ENCODE measurements around the gene RPP30.

The RPP30 gene

DNA sequence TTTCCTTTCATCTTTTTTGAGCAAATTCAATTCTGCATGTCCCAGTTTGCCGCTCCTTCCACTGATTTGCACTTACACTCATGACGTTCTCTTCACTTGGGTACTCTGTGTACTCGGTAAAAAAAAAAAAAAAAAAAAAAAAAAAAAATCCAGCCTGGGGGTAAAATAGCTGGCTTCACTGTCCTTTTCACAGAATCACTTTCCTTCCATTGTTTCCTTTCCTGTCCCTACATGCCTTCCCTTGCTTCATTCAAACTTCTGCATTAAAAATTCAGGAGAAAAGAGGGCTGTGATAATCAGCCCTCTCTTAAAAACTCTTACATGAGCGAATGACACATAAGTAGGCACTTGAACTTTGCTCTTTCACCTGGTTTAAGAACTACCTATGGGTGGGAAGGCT, 40.4 kb downstream of the RPP30 start:
- no peak overlapping the region for H3K4me3 ChIP-seq (ENCODE audit: low read length)
- no peak overlapping the region for H3K9ac ChIP-seq (ENCODE audit: low read length)
- H3K4me1 ChIP-seq (ENCODE audit: control insufficient read depth, insufficient read depth, low read length), result no peaks in the 10 kb centered on the region
- H3K36me3 ChIP-seq (ENCODE audit: control insufficient read depth, insufficient read depth, low read length), result no peaks in the 10 kb centered on the region
- no peaks in the 10 kb centered on the region for H3K9me3 ChIP-seq (ENCODE audit: control insufficient read depth, low read length)
- no peaks in the 10 kb centered on the region for H3K27me3 ChIP-seq (ENCODE audit: control insufficient read depth, insufficient read depth, low read length)

DNA sequence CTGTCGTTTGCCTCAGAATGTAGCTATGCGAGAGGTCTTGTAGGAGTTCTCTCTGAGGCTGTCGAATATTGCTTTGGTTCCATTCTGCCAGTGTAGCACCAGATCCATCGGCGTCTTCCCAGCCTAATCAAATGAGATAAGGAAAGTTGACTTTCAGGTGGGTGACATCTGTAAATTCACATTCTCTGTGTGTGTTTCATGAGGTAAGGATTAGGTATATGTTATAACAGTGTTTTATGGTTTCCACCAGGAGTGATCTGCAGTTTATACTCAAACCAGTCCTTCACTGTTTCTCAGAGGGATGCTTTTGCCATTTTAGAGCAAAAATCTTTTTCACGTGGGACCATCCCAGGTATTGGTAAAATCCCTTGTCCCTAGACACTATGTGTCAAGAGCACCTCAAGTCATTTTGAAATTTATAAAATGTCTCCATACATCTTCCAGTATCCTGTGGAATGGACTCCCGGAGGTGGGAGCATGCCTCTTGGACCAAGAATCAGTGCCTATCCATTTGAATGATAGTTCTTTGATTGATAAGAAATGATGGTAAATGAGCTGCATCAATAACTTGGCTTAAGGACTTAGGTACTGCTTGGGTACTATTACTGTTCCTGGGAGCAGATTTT, 41.2 kb downstream of the RPP30 start:
- no peaks in the 10 kb centered on the region for H3K9me3 ChIP-seq (ENCODE audit: control insufficient read depth, low read length)
- no peaks in the 10 kb centered on the region for H3K4me1 ChIP-seq (ENCODE audit: control insufficient read depth, insufficient read depth, low read length)
- no peak overlapping the region for H3K4me3 ChIP-seq (ENCODE audit: low read length)

DNA sequence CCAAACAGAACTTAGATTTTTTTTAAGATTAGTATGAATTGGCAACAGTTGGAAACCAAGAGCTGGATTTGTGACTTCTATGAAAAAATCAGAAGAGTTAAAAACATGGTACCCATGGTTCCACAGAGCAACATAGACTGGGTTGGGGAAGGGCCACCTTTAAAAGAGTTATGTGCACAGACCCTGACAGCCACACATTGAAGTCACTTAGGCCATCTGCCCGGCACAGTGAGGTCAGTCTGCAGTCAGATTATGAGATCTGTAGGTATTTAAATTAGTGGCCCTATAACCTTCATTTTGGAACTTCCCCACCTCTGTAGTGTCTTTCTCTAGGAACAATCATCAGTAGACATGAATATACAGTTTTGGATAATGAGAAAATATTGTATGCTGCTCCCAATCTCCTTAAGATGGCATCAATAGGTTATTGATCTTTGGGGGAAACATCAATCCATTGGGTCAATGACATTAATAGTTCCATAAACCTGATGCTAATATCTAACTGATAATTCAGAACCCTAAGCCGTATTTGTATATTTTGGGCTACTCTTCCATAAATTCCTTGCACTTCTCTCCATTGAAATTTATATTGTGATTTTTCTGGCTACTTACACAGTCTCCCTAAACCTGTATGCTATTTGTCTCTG, 42.1 kb downstream of the RPP30 start:
- Histone ChIP-seq H3K9ac (ENCODE audit: low read length) (no peak overlapping the region), H3K36me3 (ENCODE audit: control insufficient read depth, insufficient read depth, low read length) (no peaks in the 10 kb centered on the region), H3K27me3 (ENCODE audit: control insufficient read depth, insufficient read depth, low read length) (no peaks in the 10 kb centered on the region), H3K9me3 (ENCODE audit: control insufficient read depth, low read length) (no peaks in the 10 kb centered on the region), H3K4me1 (ENCODE audit: control insufficient read depth, insufficient read depth, low read length) (no peaks in the 10 kb centered on the region), H3K4me3 (ENCODE audit: low read length) (no peak overlapping the region)

More for the DNA sequence above, 41.2 kb downstream of the RPP30 start:
- no peak overlapping the region for H3K9ac ChIP-seq (ENCODE audit: low read length)
- no peaks in the 10 kb centered on the region for H3K36me3 ChIP-seq (ENCODE audit: control insufficient read depth, insufficient read depth, low read length)
- H3K27me3 ChIP-seq (ENCODE audit: control insufficient read depth, insufficient read depth, low read length), result no peaks in the 10 kb centered on the region

DNA sequence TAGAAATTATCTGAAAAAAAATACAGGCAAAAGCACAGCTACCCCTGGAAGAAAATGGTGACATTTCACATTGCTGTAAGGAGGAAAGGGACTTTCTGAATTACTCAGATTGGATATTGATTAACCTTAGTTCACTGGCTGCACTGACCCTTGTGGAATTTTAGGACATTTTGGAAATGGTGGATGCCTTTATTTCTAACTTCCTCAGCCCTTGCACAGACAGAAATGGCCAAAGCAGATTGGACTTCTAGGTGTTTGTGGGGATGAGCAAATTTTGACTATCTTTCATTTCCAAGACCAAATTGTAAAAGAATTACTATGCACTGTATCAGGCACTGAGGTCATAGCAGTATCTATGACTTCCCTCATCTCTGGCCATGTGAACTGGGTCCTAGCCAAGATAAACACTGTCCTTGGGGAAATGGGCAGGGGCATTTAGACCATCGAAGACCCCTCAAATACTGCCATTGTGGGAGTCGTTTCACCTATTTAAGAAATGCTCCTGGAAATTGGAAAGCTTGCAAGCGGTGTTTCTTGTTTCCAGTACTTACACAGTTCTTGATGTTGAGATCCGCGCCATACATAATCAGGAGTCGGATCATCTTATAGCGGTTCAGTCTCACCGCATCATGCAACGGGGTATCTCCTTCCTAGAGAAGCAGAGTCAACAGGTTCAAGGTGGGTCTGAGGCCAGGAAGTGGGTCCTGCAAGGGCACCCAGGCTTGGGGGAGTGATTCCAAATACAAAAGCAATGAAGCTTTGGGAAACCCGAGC, 43.4 kb downstream of the RPP30 start:
- Histone ChIP-seq H3K9me3 (ENCODE audit: control insufficient read depth, low read length) (no peaks in the 10 kb centered on the region), H3K4me3 (ENCODE audit: low read length) (no peak overlapping the region), H3K9ac (ENCODE audit: low read length) (no peak overlapping the region)

DNA sequence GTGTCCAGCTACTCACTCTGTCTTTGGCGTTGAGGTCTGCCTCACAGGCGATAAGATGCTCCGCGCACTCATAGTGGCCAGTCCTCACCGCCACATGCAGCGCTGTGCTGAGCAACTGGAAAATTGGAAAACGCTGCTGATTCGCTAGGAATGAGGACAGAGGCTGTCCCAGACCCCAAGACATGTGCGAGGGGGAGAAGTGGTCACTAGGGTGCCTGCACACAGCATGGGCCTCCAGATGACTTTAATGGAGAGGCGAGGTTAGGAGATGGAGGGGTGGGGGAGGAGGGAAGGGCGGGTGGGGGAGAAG, 43.9 kb downstream of the RPP30 start:
- Histone ChIP-seq H3K27me3 (ENCODE audit: control insufficient read depth, insufficient read depth, low read length) (no peaks in the 10 kb centered on the region), H3K4me3 (ENCODE audit: low read length) (no peak overlapping the region), H3K4me1 (ENCODE audit: control insufficient read depth, insufficient read depth, low read length) (no peaks in the 10 kb centered on the region), H3K9me3 (ENCODE audit: control insufficient read depth, low read length) (no peaks in the 10 kb centered on the region), H3K9ac (ENCODE audit: low read length) (no peak overlapping the region), H3K36me3 (ENCODE audit: control insufficient read depth, insufficient read depth, low read length) (no peaks in the 10 kb centered on the region)

More for the DNA sequence above, 43.4 kb downstream of the RPP30 start:
- Histone ChIP-seq H3K4me1 (ENCODE audit: control insufficient read depth, insufficient read depth, low read length) (no peaks in the 10 kb centered on the region), H3K36me3 (ENCODE audit: control insufficient read depth, insufficient read depth, low read length) (no peaks in the 10 kb centered on the region), H3K27me3 (ENCODE audit: control insufficient read depth, insufficient read depth, low read length) (no peaks in the 10 kb centered on the region)

DNA sequence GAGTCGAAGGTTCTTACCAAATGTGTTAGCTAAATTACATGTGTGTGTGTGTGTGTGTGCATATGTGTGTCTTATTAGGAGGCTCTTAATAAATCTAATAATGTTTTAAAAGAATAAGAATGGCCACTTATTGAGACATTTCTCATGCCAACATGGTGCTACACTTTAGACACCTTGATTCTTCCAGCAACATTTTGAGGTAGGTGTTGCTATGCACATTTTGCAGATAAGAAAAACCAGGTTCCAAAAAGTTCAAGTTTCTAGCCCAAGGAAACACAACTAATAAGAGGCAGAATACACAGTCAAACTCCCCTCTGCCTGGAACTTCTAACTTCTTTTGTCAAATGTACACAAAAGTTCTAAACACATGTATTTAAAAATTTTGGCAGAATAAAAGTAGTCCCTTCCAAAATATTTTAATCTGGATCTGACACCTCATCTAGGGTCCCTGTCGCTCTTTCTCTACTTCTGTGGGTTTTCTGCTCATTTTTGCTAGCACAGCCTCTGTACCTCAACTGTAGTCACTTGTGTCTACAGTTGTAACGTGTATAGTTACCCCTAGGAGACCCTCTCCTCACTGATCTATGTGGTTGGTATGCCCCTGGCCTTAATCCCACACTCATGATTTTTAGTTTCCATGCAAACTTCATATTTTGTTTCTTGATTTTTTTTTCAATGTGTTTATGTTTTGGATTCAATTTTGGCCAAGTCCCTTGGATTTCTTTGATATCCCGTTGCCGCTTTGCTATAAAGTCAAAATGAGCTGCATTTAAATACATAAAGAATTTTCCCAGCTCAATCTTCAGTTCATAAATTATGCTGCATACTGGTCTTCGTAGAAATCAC, 44.8 kb downstream of the RPP30 start:
- Histone ChIP-seq H3K36me3 (ENCODE audit: control insufficient read depth, insufficient read depth, low read length) (no peaks in the 10 kb centered on the region), H3K9ac (ENCODE audit: low read length) (no peak overlapping the region), H3K9me3 (ENCODE audit: control insufficient read depth, low read length) (no peaks in the 10 kb centered on the region), H3K4me3 (ENCODE audit: low read length) (no peak overlapping the region), H3K27me3 (ENCODE audit: control insufficient read depth, insufficient read depth, low read length) (no peaks in the 10 kb centered on the region), H3K4me1 (ENCODE audit: control insufficient read depth, insufficient read depth, low read length) (no peaks in the 10 kb centered on the region)

DNA sequence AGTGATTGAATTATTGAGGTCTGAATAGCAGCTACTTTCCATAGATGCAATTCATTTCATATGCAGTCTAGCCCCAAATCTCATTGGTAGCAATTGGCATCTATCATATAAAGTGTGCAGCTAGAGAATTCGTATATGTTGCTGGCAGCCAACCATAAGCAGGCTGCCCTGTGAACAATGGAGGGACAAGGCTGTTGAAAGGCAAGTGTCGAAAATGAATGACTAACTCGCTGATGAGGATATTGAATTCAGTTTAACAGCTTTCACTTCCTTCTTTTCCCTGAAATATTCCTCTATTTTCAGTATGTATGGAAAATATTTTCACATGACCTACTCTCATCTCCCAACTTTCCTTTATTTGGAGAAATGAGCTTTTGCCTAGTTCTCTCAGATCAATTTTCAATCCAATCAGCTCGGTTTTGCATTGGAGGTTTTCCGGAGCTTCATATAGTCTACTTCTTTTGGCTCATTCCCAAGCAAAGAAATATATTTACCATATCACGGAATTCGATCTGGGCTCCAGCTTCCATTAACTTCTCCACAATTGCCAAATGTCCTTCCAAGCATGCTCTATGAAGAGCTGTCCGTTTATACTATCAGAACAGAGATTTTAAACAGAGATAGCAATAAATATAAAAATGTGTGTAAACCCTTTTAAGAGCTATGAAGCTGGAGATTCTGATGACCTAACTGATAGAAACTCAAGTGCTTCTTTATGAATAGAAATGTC, 45.6 kb downstream of the RPP30 start:
- Histone ChIP-seq H3K27me3 (ENCODE audit: control insufficient read depth, insufficient read depth, low read length) (no peaks in the 10 kb centered on the region), H3K9ac (ENCODE audit: low read length) (no peak overlapping the region), H3K4me1 (ENCODE audit: control insufficient read depth, insufficient read depth, low read length) (no peaks in the 10 kb centered on the region), H3K36me3 (ENCODE audit: control insufficient read depth, insufficient read depth, low read length) (no peaks in the 10 kb centered on the region), H3K9me3 (ENCODE audit: control insufficient read depth, low read length) (no peaks in the 10 kb centered on the region), H3K4me3 (ENCODE audit: low read length) (no peak overlapping the region)

DNA sequence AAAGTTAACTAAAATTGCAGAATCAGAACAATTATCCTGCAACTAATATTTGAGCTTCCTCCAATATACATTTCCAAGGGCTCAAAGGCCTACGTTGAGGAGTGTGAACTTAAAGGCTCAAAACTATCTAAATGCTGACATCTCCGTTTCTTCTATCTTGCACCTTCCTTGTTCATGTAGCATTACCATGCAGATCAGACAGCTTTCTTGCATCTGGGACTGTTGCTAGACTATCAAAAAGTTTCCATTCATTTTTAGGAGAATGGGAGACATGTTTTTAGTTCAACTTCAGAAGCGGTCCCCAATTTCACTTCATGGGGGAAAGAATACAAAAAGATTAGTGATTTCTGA, 46.2 kb downstream of the RPP30 start:
- Histone ChIP-seq H3K4me3 (ENCODE audit: low read length) (no peak overlapping the region), H3K4me1 (ENCODE audit: control insufficient read depth, insufficient read depth, low read length) (no peaks in the 10 kb centered on the region), H3K9ac (ENCODE audit: low read length) (no peak overlapping the region), H3K9me3 (ENCODE audit: control insufficient read depth, low read length) (no peaks in the 10 kb centered on the region), H3K27me3 (ENCODE audit: control insufficient read depth, insufficient read depth, low read length) (no peaks in the 10 kb centered on the region), H3K36me3 (ENCODE audit: control insufficient read depth, insufficient read depth, low read length) (no peaks in the 10 kb centered on the region)

DNA sequence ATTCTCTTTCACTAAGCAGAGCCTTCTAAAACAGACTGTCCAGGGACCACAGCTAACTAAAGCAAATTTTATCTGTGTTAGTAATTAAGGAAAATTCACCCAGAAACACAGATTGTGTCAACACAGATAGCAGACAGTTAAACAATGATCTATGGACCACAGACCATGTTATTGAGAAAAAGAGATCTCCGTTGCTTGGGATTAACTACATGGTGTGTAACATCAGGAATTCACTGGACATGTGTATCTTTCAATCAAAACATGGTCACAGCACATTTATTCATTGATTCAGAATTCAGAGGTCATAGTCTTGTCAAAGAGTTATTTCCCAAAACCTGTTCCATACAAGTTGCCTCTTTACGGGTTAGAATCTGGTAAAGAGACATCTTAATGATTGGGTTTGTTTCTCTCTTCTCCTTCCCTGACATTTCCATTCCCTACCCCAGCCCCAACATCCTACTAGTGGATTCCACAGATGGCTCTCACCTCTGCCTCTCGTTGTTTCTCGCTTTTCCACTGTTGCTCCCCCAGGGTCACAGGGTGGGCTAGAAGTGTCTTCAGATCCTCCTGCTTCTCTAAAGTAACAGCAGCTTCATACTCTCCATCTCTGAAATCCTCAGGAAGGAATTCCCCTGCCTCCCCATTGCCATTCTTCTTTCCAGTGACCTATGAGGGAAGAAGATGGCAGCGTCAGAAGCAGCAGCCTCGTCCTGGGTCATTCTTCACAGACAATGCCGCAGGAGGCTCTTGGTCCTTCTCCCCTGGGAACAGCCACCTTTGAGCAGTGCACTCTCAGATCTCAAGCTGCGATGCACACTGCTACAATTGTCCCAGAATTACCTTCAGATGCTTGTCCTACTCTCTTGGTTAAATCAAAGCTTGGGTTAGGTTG, 48.2 kb downstream of the RPP30 start:
- Histone ChIP-seq H3K9me3 (ENCODE audit: control insufficient read depth, low read length) (no peaks in the 10 kb centered on the region), H3K27me3 (ENCODE audit: control insufficient read depth, insufficient read depth, low read length) (peaks cover 2% of the 10 kb centered on the region), H3K4me1 (ENCODE audit: control insufficient read depth, insufficient read depth, low read length) (no peaks in the 10 kb centered on the region), H3K36me3 (ENCODE audit: control insufficient read depth, insufficient read depth, low read length) (no peaks in the 10 kb centered on the region), H3K9ac (ENCODE audit: low read length) (no peak overlapping the region), H3K4me3 (ENCODE audit: low read length) (no peak overlapping the region)

DNA sequence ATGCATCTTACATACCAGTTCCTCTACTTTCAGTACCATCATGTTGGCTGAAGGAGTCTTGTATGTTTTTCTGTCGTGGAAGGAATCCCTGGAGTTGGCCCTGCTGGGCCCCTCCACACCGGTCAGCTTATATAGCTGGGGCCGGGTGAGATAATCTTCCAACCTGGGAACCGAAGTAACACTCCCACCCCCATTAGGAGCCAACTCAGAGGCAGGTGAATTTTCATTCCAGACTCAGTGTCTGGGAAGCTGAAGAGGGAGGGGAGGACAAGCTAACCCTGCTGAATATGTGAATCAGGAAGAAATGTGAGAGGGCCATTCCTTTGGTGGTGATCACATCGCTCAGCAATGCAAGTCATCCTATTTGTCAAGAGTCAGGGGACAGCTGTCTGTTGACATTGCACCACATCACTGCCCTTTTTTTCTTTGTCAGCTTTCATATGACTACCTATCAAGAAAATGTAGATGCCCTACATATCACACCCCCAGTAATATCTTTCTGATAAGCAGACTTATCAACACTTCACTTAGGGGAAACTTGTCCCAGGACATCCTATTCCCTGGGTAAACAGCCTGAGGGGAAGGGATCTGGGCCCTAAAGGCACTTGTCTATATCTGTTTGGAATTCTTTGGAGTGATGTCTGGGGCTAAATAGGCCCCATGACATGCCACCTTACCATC, 49.4 kb downstream of the RPP30 start, which contains the start of gene ANKRD1:
Gene ANKRD1 (minus strand): TSS at position 102 of the 681 bp plus-strand sequence. CDS start 60 bp downstream, at position 42.
- Histone ChIP-seq H3K4me1 (ENCODE audit: control insufficient read depth, insufficient read depth, low read length) (no peaks in the 10 kb centered on the region), H3K27me3 (ENCODE audit: control insufficient read depth, insufficient read depth, low read length) (peaks cover 3% of the 10 kb centered on the region), H3K4me3 (ENCODE audit: low read length) (no peak within 1 kb of the TSS), H3K36me3 (ENCODE audit: control insufficient read depth, insufficient read depth, low read length) (no peaks in the 10 kb centered on the region), H3K9me3 (ENCODE audit: control insufficient read depth, low read length) (no peaks in the 10 kb centered on the region), H3K9ac (ENCODE audit: low read length) (no peak within 1 kb of the TSS)
